ENCODE data around the gene WBP11. TPM values are rescaled to one million over a fixed set of nuclear protein-coding genes. Genes with fewer than 3 reads are reported as not detected.

The WBP11 gene
- total and polyA plus RNA-seq, 2 donors (not counting 3 experiments of a cell fraction or from before 2014, with no cell fraction given), result 11.4 to 77.1 TPM

GRCh38 chr12:14844401-14844800, 41.1 kb upstream of the WBP11 start:
- no peak for DNase-seq (ENCODE audit: low read depth, low spot score)
- Histone ChIP-seq H3K4me3 (replicated peaks in 1 of 3; ENCODE audit: insufficient read depth in 1 of 3, low read depth in 1 of 3, low read length in 3 of 3) (no peak overlapping the region), H4K20me1 (replicated peaks; ENCODE audit: control insufficient read depth, extremely low read depth, insufficient read depth, low read length) (no peaks in the 10 kb centered on the region), H3K27me3 (ENCODE audit: control insufficient read depth in 2 of 2, insufficient read depth in 2 of 2, low read length in 2 of 2) (no peaks in the 10 kb centered on the region), H3K9me3 (replicated peaks; ENCODE audit: control insufficient read depth, insufficient read depth, low read length) (no peaks in the 10 kb centered on the region), H3K79me2 (ENCODE audit: control insufficient read depth, insufficient read depth, low read length) (peaks cover 16% of the 10 kb centered on the region), H3K36me3 (ENCODE audit: control insufficient read depth in 2 of 2, extremely low read depth in 1 of 2, insufficient read depth in 2 of 2, low read length in 2 of 2) (peaks cover 0 to 6% of the 10 kb centered on the region in 2 experiments), H3K9me1 (replicated peaks; ENCODE audit: control insufficient read depth, extremely low read depth, insufficient read depth, low read length) (no peaks in the 10 kb centered on the region), H3K4me1 (ENCODE audit: control insufficient read depth, extremely low read depth, insufficient read depth, low read length) (peaks cover 60% of the 10 kb centered on the region), H3K27ac (ENCODE audit: insufficient read depth, low read depth, low read length) (no peak overlapping the region), H2AFZ (ENCODE audit: low read depth, low read length) (no peak overlapping the region), H3K9ac (replicated peaks; ENCODE audit: extremely low read depth, insufficient read depth, low read length) (no peak overlapping the region), H3K4me2 (ENCODE audit: insufficient read depth, low read length) (no peak overlapping the region)
- no peak for FAIRE-seq
- TF ChIP-seq EZH2 (IDR thresholded peaks at IDR 0.05; ENCODE audit: borderline replicate concordance, low read depth, low read length, severe bottlenecking), result no peak
- TF ChIP-seq POLR2A (IDR thresholded peaks at IDR 0.05; ENCODE audit: low read depth, low read length), result no peak
- BruUV-seq (replicated peaks), result no TSS peak
- dilution Hi-C loops (cut with MboI; ENCODE audit: extremely low pct_ligation_motif_present, low sequenced_read_pairs), result no loop called here
- CTCF ChIA-PET, result interaction anchor here (1.7 to 7.4 kb wide), 5 partner anchors 11 to 377 kb away, joined by 8 to 97 read pairs (median 15); partner anchors contain the start of gene RERG
- intact Hi-C loops (cut with micrococcal nuclease), result loop anchor here (2.0 kb wide), 2 partner anchors 142 to 308 kb away; no protein-coding TSS in a partner anchor
- POLR2A ChIA-PET, result interaction anchor here (0.6 kb wide), 1 partner anchor 42 kb away, joined by 6 read pairs; no protein-coding TSS in a partner anchor

GRCh38 chr12:14843425-14843887, 40.2 kb upstream of the WBP11 start, which contains the start of gene ART4:
ART4 (minus strand) TSS chr12:14843526; CDS start chr12:14843113, 413 bp downstream.
- Histone ChIP-seq H3K36me3 (ENCODE audit: control insufficient read depth in 2 of 2, extremely low read depth in 1 of 2, insufficient read depth in 2 of 2, low read length in 2 of 2) (peaks cover 0 to 6% of the 10 kb centered on the region in 2 experiments), H3K9ac (replicated peaks; ENCODE audit: extremely low read depth, insufficient read depth, low read length) (peak within 1 kb of the TSS; percentile 86), H3K79me2 (ENCODE audit: control insufficient read depth, insufficient read depth, low read length) (peaks cover 18% of the 10 kb centered on the region), H3K4me1 (ENCODE audit: control insufficient read depth, extremely low read depth, insufficient read depth, low read length) (peaks cover 54% of the 10 kb centered on the region), H3K27ac (ENCODE audit: insufficient read depth, low read depth, low read length) (peak within 1 kb of the TSS; percentile 60), H3K4me2 (ENCODE audit: insufficient read depth, low read length) (peak within 1 kb of the TSS; percentile 98), H3K27me3 (ENCODE audit: control insufficient read depth in 2 of 2, insufficient read depth in 2 of 2, low read length in 2 of 2) (no peaks in the 10 kb centered on the region), H3K9me1 (replicated peaks; ENCODE audit: control insufficient read depth, extremely low read depth, insufficient read depth, low read length) (no peaks in the 10 kb centered on the region), H3K4me3 (replicated peaks in 1 of 3; ENCODE audit: insufficient read depth in 1 of 3, low read depth in 1 of 3, low read length in 3 of 3) (peak within 1 kb of the TSS; percentile 22 to 85 (median 49)), H2AFZ (ENCODE audit: low read depth, low read length) (peak within 1 kb of the TSS; percentile 75), H4K20me1 (replicated peaks; ENCODE audit: control insufficient read depth, extremely low read depth, insufficient read depth, low read length) (no peaks in the 10 kb centered on the region), H3K9me3 (replicated peaks; ENCODE audit: control insufficient read depth, insufficient read depth, low read length) (no peaks in the 10 kb centered on the region)
- intact Hi-C loops (cut with micrococcal nuclease), result loop anchor here (1.0 kb wide), 2 partner anchors 8 to 69 kb away; a partner anchor contains a TSS
- no TSS peak for BruUV-seq (replicated peaks)
- peak; percentile 67 for FAIRE-seq
- TF ChIP-seq EZH2 (IDR thresholded peaks at IDR 0.05; ENCODE audit: borderline replicate concordance, low read depth, low read length, severe bottlenecking), result no peak
- no peak for TF ChIP-seq JUN (IDR thresholded peaks at IDR 0.05; ENCODE audit: borderline replicate concordance, insufficient read depth, insufficient read length, low read depth)
- TF ChIP-seq POLR2AphosphoS5 (IDR thresholded peaks at IDR 0.05; ENCODE audit: insufficient read depth, low read depth, low read length), result peak; percentile 66
- peak; percentile 64 for TF ChIP-seq POLR2A (IDR thresholded peaks at IDR 0.05; ENCODE audit: low read depth, low read length)
- no peak for TF ChIP-seq MYC (IDR thresholded peaks at IDR 0.05; ENCODE audit: low read depth, low read length)
- TF ChIP-seq GATA2 (IDR thresholded peaks at IDR 0.05; ENCODE audit: insufficient read depth, insufficient read length, low read depth, low read length), result peak; percentile 85
- peak; percentile 28 for TF ChIP-seq MAX (IDR thresholded peaks at IDR 0.05; ENCODE audit: insufficient read depth, insufficient read length)
- dilution Hi-C loops (cut with MboI; ENCODE audit: extremely low pct_ligation_motif_present, low sequenced_read_pairs), result no loop called here
- DNase-seq (ENCODE audit: low read depth, low spot score), result peak; percentile 96
- ChIA-PET POLR2A (no interaction called here), CTCF (interaction anchor here (0.7 to 3.4 kb wide), 6 partner anchors 10 to 378 kb away, joined by 3 to 17 read pairs (median 13); partner anchors contain the start of gene RERG)
